PFSK-1 (cell line): Measurements from ENCODE around the gene PCDHGA6.

Experiments used
- FOXP2 ChIP-seq: optimal IDR thresholded peaks from 2 replicates; pipeline ENCODE3; 2011; ENCODE audit warnings: borderline replicate concordance, control low read depth, inconsistent platforms; ENCODE audit not compliant: insufficient read depth; ENCODE audit errors: extremely low read length, extremely low read depth
- POLR2AphosphoS5 ChIP-seq: IDR thresholded peaks from 2 replicates; pipeline ENCODE4 v1.6.1; 2012; ENCODE audit warnings: low read depth, mild to moderate bottlenecking, control low read depth, low read length, moderate library complexity
- REST ChIP-seq, 2 experiments: IDR thresholded peaks; 2 replicates each; pipeline versions ENCODE4 v1.6.1 to v1.8.0; 2011 to 2012; ENCODE audit warnings: low read depth in 2 of 2, low read length in 2 of 2, control low read depth in 1 of 2, inconsistent platforms in 1 of 2, mild to moderate bottlenecking in 1 of 2, moderate library complexity in 1 of 2; ENCODE audit not compliant: insufficient read depth in 1 of 2
- SIN3A ChIP-seq: IDR thresholded peaks from 2 replicates; pipeline ENCODE4 v1.6.1; 2012; ENCODE audit warnings: mild to moderate bottlenecking, low read length, moderate library complexity, borderline replicate concordance; ENCODE audit not compliant: insufficient read depth
- TAF1 ChIP-seq: IDR thresholded peaks from 2 replicates; pipeline ENCODE4 v1.6.1; 2012; ENCODE audit warnings: low read length, control low read depth, borderline replicate concordance; ENCODE audit not compliant: insufficient read depth

PCDHGA6 gene

DNA sequence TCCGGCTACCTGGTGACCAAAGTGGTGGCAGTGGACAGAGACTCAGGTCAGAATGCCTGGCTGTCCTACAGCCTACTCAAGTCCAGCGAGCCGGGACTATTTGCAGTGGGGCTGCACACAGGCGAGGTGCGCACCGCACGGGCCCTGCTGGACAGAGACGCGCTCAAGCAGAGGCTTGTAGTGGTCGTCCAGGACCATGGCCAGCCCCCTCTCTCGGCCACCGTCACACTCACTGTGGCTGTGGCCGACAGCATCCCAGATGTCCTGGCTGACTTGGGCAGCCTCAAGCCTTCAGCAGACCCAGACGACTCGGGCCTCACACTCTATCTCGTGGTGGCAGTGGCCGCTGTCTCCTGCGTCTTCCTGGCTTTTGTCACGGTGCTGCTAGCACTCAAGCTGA is 16.7 kb upstream of the PCDHGA6 start:
- TF ChIP-seq TAF1 (no peak), SIN3A (no peak), REST (IDR thresholded peaks at IDR 0.05; ENCODE audit: insufficient read depth in 1 of 2, low read depth in 2 of 2, low read length in 2 of 2) (peak in 1 of 2 experiments; percentile 53; a peak in 1 of 4 replicates)

DNA sequence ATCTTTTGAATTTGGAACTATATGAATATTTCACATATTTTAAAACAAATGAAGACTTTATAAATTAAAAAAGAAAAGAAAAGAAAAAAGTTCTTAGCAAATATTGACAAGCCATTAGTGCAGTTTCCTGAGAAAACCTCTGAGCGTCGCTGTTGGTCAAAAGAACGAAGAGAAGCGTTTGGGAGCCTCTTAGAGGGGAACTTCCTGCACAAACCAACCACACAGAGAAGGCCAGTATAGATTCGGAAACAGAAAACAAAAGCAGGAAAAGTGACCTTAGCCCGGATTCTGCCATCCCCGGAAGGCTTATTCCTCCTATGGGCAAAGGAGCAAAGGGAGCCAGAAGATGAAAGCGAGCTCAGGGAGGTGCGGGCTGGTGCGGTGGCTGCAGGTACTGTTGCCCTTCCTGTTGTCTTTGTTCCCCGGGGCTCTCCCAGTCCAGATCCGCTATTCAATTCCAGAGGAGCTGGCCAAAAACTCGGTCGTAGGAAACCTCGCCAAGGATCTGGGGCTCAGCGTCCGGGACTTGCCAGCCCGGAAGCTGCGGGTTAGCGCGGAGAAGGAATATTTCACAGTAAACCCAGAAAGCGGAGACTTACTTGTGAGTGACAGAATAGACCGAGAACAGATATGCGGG is 13.8 kb upstream of the PCDHGA6 start, which contains the start of gene PCDHGB2:
PCDHGB2 (plus strand) TSS at position 205 of the 637 bp plus-strand sequence; CDS start at position 347, 142 bp downstream.
- TF ChIP-seq FOXP2 (no peak), POLR2AphosphoS5 (no peak), SIN3A (no peak), TAF1 (no peak), REST (IDR thresholded peaks at IDR 0.05; ENCODE audit: insufficient read depth in 1 of 2, low read depth in 2 of 2, low read length in 2 of 2) (no peak)

GRCh38 chr5:141360685-141361084 is 13.0 kb upstream of the PCDHGA6 start:
- TF ChIP-seq FOXP2 (no peak), SIN3A (no peak), POLR2AphosphoS5 (no peak), REST (IDR thresholded peaks at IDR 0.05; ENCODE audit: insufficient read depth in 1 of 2, low read depth in 2 of 2, low read length in 2 of 2) (no peak), TAF1 (no peak)

- no peak for TF ChIP-seq FOXP2
- no peak for TF ChIP-seq POLR2AphosphoS5
- TF ChIP-seq REST (IDR thresholded peaks at IDR 0.05; ENCODE audit: insufficient read depth in 1 of 2, low read depth in 2 of 2, low read length in 2 of 2): no peak
- no peak for TF ChIP-seq SIN3A
- no peak for TF ChIP-seq TAF1
Observed at GRCh38 chr5:141362719-141363118, 11.0 kb upstream of the PCDHGA6 start.
